K562 (cell line): ENCODE data around the gene MYADML2. TPM values are rescaled to one million over a fixed set of nuclear protein-coding genes. Genes with fewer than 3 reads are reported as not detected.

Source experiments
- C11orf30 ChIP-seq: fragments of 450-650 bp; IDR thresholded peaks from 2 replicates; pipeline ENCODE4 v1.6.1; 2016; ENCODE audit warnings: low read depth, mild to moderate bottlenecking
- CBFB ChIP-seq: sonication (generic); formaldehyde crosslinking; IDR thresholded peaks from 2 replicates; pipeline ENCODE4 v1.4.0; 2020; ENCODE audit warnings: mild to moderate bottlenecking, missing genetic modification reagents
- DMBX1 ChIP-seq: fragments of 250-450 bp; sonication (Bioruptor Pico); IDR thresholded peaks from 2 replicates; pipeline ENCODE4 v1.8.0; 2022; ENCODE audit warnings: inconsistent platforms, mild to moderate bottlenecking, moderate library complexity, borderline replicate concordance
- ELF4 ChIP-seq: fragments of 450-650 bp; formaldehyde crosslinking; IDR thresholded peaks from 2 replicates; pipeline ENCODE4 v1.4.0; 2022; ENCODE audit warnings: missing genetic modification characterization
- FOXA3 ChIP-seq, 2 experiments: fragments of 450-650 bp in 1 of 2; sonication (generic) in 1 of 2; formaldehyde crosslinking; IDR thresholded peaks in 1 of 2; conservative IDR thresholded peaks in 1 of 2; 2 replicates each; pipeline versions ENCODE4 v1.4.0 to v1.8.0; 2020 to 2022; ENCODE audit warnings: mild to moderate bottlenecking in 2 of 2, missing genetic modification reagents in 1 of 2
- FOXM1 ChIP-seq, 2 experiments: fragments of 450-650 bp in 1 of 2; sonication (generic) in 1 of 2; formaldehyde crosslinking in 1 of 2; IDR thresholded peaks; 2 replicates each; pipeline versions ENCODE4 v1.6.1 to v1.9.0; 2017 to 2022; ENCODE audit warnings: low read depth in 2 of 2, mild to moderate bottlenecking in 2 of 2, missing genetic modification reagents in 1 of 2, moderate library complexity in 1 of 2
- HMGXB4 ChIP-seq: sonication (generic); formaldehyde crosslinking; IDR thresholded peaks from 2 replicates; pipeline ENCODE4 v1.8.1; 2023; ENCODE audit warnings: mild to moderate bottlenecking, missing genetic modification reagents
- ID3 ChIP-seq, 2 experiments: fragments of 250-450 bp in 1 of 2; fragments of 450-650 bp in 1 of 2; sonication (Bioruptor Pico) in 1 of 2; IDR thresholded peaks; 2 replicates each; pipeline versions ENCODE4 v1.6.1 to v1.8.0; 2016 to 2021; ENCODE audit warnings: mild to moderate bottlenecking in 2 of 2, moderate library complexity in 2 of 2, missing compliant biosample characterization in 1 of 2, missing genetic modification characterization in 1 of 2
- NCOA6 ChIP-seq: fragments of 450-650 bp; IDR thresholded peaks from 2 replicates; pipeline ENCODE4 v1.6.1; 2017; ENCODE audit warnings: mild to moderate bottlenecking
- POLR2A ChIP-seq: fragments of 450-650 bp; conservative IDR thresholded peaks from 2 replicates; pipeline ENCODE4 v1.6.1; 2016
- PRPF4 ChIP-seq: fragments of 200-400 bp; formaldehyde crosslinking; IDR thresholded peaks from one replicate; pipeline ENCODE4 v1.6.1; 2017; ENCODE audit warnings: low read length, low read depth, mild to moderate bottlenecking; ENCODE audit not compliant: insufficient read depth, poor library complexity, severe bottlenecking
- PTTG1 ChIP-seq: fragments of 450-650 bp; IDR thresholded peaks from 2 replicates; pipeline ENCODE4 v1.6.1; 2016; ENCODE audit warnings: low read depth, mild to moderate bottlenecking, missing genetic modification characterization, missing compliant biosample characterization
- RFX1 ChIP-seq: fragments of 450-650 bp; IDR thresholded peaks from 2 replicates; pipeline ENCODE4 v1.6.1; 2016; ENCODE audit warnings: mild to moderate bottlenecking, moderate library complexity
- SP1 ChIP-seq: sonication (generic); formaldehyde crosslinking; IDR thresholded peaks from 2 replicates; pipeline ENCODE4 v1.8.1; 2022; ENCODE audit warnings: mild to moderate bottlenecking, missing genetic modification reagents
- TEAD1 ChIP-seq, 2 experiments: fragments of 450-650 bp in 1 of 2; sonication (generic) in 1 of 2; formaldehyde crosslinking; IDR thresholded peaks; 2 replicates each; pipeline versions ENCODE4 v1.4.0 to v1.8.0; 2020 to 2022; ENCODE audit warnings: mild to moderate bottlenecking in 2 of 2, missing genetic modification reagents in 1 of 2
- ZC3H8 ChIP-seq: fragments of 450-650 bp; IDR thresholded peaks from 2 replicates; pipeline ENCODE4 v1.6.1; 2017
- ZNF232 ChIP-seq: sonication (generic); formaldehyde crosslinking; IDR thresholded peaks from 2 replicates; pipeline ENCODE4 v1.8.0; 2022; ENCODE audit warnings: mild to moderate bottlenecking, missing genetic modification reagents
- ZNF239 ChIP-seq: fragments of 250-450 bp; sonication (Bioruptor Pico); IDR thresholded peaks from 2 replicates; pipeline ENCODE4 v1.4.0; 2020; ENCODE audit warnings: mild to moderate bottlenecking
- ZNF395 ChIP-seq: fragments of 200-800 bp; sonication (Bioruptor generic); IDR thresholded peaks from 2 replicates; pipeline ENCODE4 v1.6.1; 2017; ENCODE audit warnings: missing genetic modification characterization, missing compliant biosample characterization
- ZNF764 ChIP-seq: fragments of 250-450 bp; sonication (Bioruptor Pico); IDR thresholded peaks from 2 replicates; pipeline ENCODE4 v1.4.0; 2020; ENCODE audit warnings: low read depth, mild to moderate bottlenecking, moderate library complexity
- ZNF766 ChIP-seq: fragments of 200-800 bp; sonication (Bioruptor generic); conservative IDR thresholded peaks from 2 replicates; pipeline ENCODE4 v1.6.1; 2016; ENCODE audit warnings: missing genetic modification characterization, missing compliant biosample characterization
- polyA plus RNA-seq, 8 experiments: library from polyadenylated mRNA; depleted of rRNA in 4 of 8; stranded (reverse) in 5 of 8; unstranded in 3 of 8; fragments of >200 nt; fragmentation: Nextera tagmentation in 2 of 8; fragmentation: Illumina TruSeq in 1 of 8; extraction: Ambion mirVana in 2 of 8; extraction: Trizol in 1 of 8; gene quantifications; 2 replicates each; pipeline versions ENCODE4 v1.2.1 to v1.2.3, GENCODE V29; 2011 to 2014; ENCODE audit warnings: inconsistent platforms in 1 of 8, missing spikeins in 1 of 8
- total RNA-seq, 7 experiments: library from RNA; depleted of rRNA in 6 of 7; stranded (reverse); fragments of >200 nt in 6 of 7; fragmentation: Illumina TruSeq in 2 of 7; extraction: Trizol in 2 of 7; gene quantifications; 2 replicates each; pipeline versions ENCODE4 v1.2.1 to v1.2.3, GENCODE V29; 2011 to 2021; ENCODE audit warnings: low replicate concordance in 1 of 7

MYADML2 gene
- total and polyA plus RNA-seq, 9 of the 15 experiments (the other 6 are each of a cell fraction or from before 2014, with no cell fraction given), result not detected

GRCh38 chr17:81977211-81977808 lies 30.3 kb upstream of the MYADML2 start, which contains the start of gene ASPSCR1 (continued):
- peak; percentile 76; the same call in 1 of the 2 replicates for TF ChIP-seq HMGXB4 (CRISPR knock-in tag)
- TF ChIP-seq RFX1, result no peak
- TF ChIP-seq ZNF766 (CRISPR knock-in tag), result no peak
- peak; percentile 92 for TF ChIP-seq SP1 (CRISPR knock-in tag)
- peak; percentile 73; the same call in 1 of the 2 replicates for TF ChIP-seq ZNF395
- 0 out of 2 replicates have a peak, but pooled peaks have one; percentile 54 for TF ChIP-seq ELF4 (CRISPR knock-in tag)
- peak; percentile 92 for TF ChIP-seq POLR2A
- TF ChIP-seq ZNF764, result no peak
- TF ChIP-seq PRPF4, result peak; percentile 74
- TF ChIP-seq ZNF239 (CRISPR knock-in tag), result 0 out of 2 replicates have a peak, but pooled peaks have one; percentile 28
- no peak for TF ChIP-seq CBFB (CRISPR knock-in tag)
- peak; percentile 78 for TF ChIP-seq NCOA6
- peak in 1 of 2 experiments; percentile 64; a peak in 2 of 4 replicates for TF ChIP-seq TEAD1 (CRISPR knock-in tag; IDR thresholded peaks at IDR 0.05)
- TF ChIP-seq PTTG1 (tag), result no peak
- TF ChIP-seq ID3 (CRISPR knock-in tag; IDR thresholded peaks at IDR 0.05), result no peak
- TF ChIP-seq ID3 (tag; IDR thresholded peaks at IDR 0.05), result peak; percentile 60
- 0 out of 4 replicates have a peak, but pooled peaks of 1 of the 2 experiments have one; percentile 8 for TF ChIP-seq FOXA3 (CRISPR knock-in tag; conservative IDR thresholded peaks at IDR 0.05 in 1 of 2, IDR thresholded peaks at IDR 0.05 in 1 of 2)
- TF ChIP-seq ZC3H8, result no peak
- TF ChIP-seq DMBX1 (CRISPR knock-in tag), result peak; percentile 33; the same call in 1 of the 2 replicates
- no peak for TF ChIP-seq FOXM1 (IDR thresholded peaks at IDR 0.05; ENCODE audit: low read depth)
- TF ChIP-seq FOXM1 (CRISPR knock-in tag; IDR thresholded peaks at IDR 0.05; ENCODE audit: low read depth), result no peak; the same call in 1 of the 2 replicates
- TF ChIP-seq C11orf30, result peak; percentile 49; the same call in 1 of the 2 replicates
- TF ChIP-seq ZNF232, result no peak
